NT2/D1 (cell line): ENCODE results near the gene RPL10.

Experiments
- DNase-seq: peaks from one replicate; pipeline ENCODE4 v3.0.0-alpha.2; 2011; ENCODE audit warnings: low read depth, low spot score
- H3K27me3 ChIP-seq: 2 replicates; pipeline ENCODE4 v1.6.0; 2011; ENCODE audit warnings: mild to moderate bottlenecking; ENCODE audit not compliant: insufficient read length, insufficient read depth
- H3K36me3 ChIP-seq: 2 replicates; pipeline ENCODE4 v1.6.1; 2011; ENCODE audit warnings: mild to moderate bottlenecking, low read length, mixed read lengths; ENCODE audit not compliant: insufficient read depth, insufficient read length
- H3K4me1 ChIP-seq: 2 replicates; pipeline ENCODE4 v1.5.1; 2011; ENCODE audit not compliant: insufficient read depth, insufficient read length
- H3K4me3 ChIP-seq: 2 replicates; pipeline ENCODE4 v1.5.1; 2011; ENCODE audit warnings: low read depth; ENCODE audit not compliant: insufficient read length
- H3K9ac ChIP-seq: 2 replicates; pipeline ENCODE4 v1.6.0; 2011; ENCODE audit warnings: low read depth; ENCODE audit not compliant: insufficient read length
- H3K9me3 ChIP-seq: 2 replicates; pipeline ENCODE4 v1.5.1; 2011; ENCODE audit warnings: mild to moderate bottlenecking, low read length; ENCODE audit not compliant: insufficient read depth
- SUZ12 ChIP-seq: IDR thresholded peaks from 2 replicates; pipeline ENCODE4 v1.6.1; 2011; ENCODE audit not compliant: insufficient read length, insufficient read depth; ENCODE audit errors: extremely low read depth
- YY1 ChIP-seq: IDR thresholded peaks from 2 replicates; pipeline ENCODE4 v1.6.1; 2011; ENCODE audit not compliant: insufficient read length, insufficient read depth
- ZNF274 ChIP-seq: IDR thresholded peaks from 2 replicates; pipeline ENCODE4 v1.6.1; 2011; ENCODE audit warnings: mild to moderate bottlenecking, low read depth, low read length

RPL10 gene

DNA sequence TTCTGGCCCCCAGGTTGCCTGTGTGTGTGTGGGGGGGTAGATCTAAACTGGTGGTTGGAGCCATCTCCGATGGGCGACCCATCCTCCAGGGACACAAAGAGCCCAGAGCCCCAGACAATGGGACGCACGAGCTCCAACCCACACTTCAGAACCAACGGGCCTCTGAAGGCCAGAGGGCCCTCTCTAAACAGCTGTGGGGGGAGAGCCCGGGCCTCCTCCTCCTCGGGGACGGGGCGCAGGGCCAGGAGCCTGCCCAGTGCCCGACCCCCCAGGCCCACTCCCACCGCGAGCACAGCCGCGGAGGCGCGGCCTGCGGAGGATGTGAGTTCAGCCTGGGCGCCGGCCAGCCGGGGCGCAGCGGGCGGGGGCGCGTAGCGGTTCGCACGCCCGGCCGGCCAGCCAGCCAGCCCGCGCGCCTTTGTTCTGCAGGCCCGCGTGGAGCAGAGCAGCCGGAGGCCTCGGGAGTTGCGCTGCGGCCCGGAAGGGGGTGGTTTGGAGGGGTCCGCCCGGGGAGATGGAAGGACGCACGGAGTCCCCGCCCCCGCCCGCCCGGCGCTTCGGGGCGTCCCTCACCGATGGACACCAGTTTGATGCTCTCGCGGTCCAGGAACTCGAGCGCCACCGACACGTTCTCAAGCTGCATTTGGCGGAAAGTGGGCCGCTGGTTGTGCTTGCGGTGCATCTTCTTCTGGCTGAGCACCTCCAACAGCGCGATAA lies 27.7 kb upstream of the RPL10 start:
- peak overlapping the region; percentile 81 for H3K4me3 ChIP-seq
- peak overlapping the region; percentile 92 for H3K9ac ChIP-seq
- no peaks in the 10 kb centered on the region for H3K9me3 ChIP-seq
- TF ChIP-seq SUZ12 (no peak), YY1 (no peak), ZNF274 (no peak)
- no peak for DNase-seq
- peaks cover 4% of the 10 kb centered on the region for H3K4me1 ChIP-seq
- H3K27me3 ChIP-seq = no peaks in the 10 kb centered on the region
- H3K36me3 ChIP-seq = peaks cover 43% of the 10 kb centered on the region

DNA sequence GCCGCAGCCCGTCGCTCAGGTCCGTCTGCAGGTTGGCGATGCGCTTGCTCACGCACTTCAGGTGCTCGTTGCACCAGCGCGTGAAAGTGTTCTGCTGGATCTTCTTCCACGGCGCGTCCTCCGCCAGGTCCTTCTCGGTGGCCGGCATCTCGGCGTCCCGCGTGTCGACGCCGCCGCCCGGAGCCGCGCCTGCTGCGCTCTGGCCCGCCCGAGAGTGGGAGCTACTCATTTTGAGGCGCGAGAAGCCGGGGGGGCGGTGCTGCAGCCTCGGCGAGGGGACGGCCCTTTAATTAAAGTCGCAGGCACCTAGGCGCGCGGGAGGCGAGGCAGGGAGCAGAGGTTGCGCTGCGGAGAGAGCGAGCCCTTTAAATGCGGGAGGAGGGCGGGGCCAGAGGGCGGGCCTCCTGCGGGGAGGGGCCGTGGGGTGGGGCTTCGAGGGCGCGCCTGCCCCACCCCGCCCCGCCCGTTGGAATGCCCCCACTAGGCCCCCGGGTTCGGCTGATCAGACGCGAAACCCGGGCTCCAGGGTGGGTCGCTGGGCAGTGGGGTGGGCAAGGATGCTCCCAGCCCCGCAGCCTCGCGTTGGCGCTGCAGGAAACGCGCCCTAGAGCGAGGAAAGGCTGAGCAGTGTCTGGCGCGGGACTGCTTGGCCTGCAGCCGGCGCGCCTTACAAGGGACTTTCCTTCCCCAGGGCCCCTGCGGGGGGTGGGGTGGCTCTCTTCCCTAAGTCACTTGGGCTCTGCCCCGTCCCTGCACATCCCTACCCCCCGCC lies 27.0 kb upstream of the RPL10 start:
- Histone ChIP-seq H3K9me3 (no peaks in the 10 kb centered on the region), H3K27me3 (no peaks in the 10 kb centered on the region), H3K4me1 (peaks cover 4% of the 10 kb centered on the region), H3K36me3 (peaks cover 38% of the 10 kb centered on the region), H3K4me3 (peak overlapping the region; percentile 81), H3K9ac (peak overlapping the region; percentile 92)
- peak; percentile 67 for DNase-seq
- TF ChIP-seq ZNF274 (no peak), SUZ12 (no peak), YY1 (no peak)

DNA sequence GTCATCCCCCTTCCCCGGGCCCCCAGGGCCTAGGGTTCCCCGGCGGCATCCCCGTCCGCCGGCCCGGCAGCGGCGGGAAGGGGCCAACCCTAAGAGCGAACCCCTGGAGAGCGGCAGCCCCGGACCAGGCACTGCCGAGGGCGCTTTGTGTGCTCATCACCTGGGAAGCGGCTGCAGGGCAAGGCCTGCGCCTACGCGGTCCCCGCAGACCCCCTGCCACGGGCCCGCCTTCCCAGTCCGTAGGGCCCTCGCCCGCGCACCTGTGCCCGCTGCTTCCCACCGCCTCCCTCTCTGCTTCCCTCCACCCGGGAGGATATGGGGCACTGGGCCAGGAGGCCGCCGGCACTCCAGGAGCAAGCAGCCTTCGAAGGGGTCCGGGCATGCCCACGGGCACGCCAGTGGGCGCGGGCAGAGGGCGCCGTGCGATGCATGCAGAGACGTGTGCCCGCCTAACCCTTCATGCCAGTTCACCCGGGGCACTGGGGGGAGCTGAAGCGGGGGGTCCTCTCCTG lies 26.3 kb upstream of the RPL10 start:
- H3K27me3 ChIP-seq = no peaks in the 10 kb centered on the region
- no peaks in the 10 kb centered on the region for H3K9me3 ChIP-seq
- H3K36me3 ChIP-seq = peaks cover 31% of the 10 kb centered on the region
- peak overlapping the region; percentile 34 for H3K4me3 ChIP-seq
- TF ChIP-seq ZNF274 = no peak
- TF ChIP-seq YY1 = no peak
- no peak for TF ChIP-seq SUZ12
- H3K4me1 ChIP-seq = peaks cover 4% of the 10 kb centered on the region
- DNase-seq = no peak
- peak overlapping the region; percentile 56 for H3K9ac ChIP-seq

DNA sequence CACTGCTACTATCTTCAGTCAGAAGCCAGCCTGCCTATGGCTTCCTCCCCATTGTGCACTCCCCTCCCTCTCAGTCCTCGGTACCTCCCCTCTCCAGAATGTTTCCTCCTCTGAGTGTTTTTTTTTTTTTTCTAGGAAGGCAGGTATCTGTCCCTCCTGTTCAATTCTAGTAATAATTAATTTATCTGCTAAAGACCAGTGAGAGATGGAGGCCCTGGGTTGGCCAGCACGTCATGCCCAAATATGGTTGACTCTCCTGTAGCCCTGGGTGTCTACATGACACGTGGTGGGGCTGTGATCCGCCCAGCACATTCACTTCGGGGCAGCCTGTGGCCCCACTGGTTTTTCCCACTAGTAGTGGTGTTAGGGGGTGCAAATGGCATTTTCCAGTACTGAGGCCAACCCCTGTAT lies 25.6 kb upstream of the RPL10 start:
- Histone ChIP-seq H3K4me1 (peaks cover 2% of the 10 kb centered on the region), H3K4me3 (no peak overlapping the region), H3K9me3 (no peaks in the 10 kb centered on the region), H3K36me3 (peaks cover 24% of the 10 kb centered on the region), H3K27me3 (no peaks in the 10 kb centered on the region), H3K9ac (no peak overlapping the region)
- no peak for DNase-seq
- no peak for TF ChIP-seq SUZ12

DNA sequence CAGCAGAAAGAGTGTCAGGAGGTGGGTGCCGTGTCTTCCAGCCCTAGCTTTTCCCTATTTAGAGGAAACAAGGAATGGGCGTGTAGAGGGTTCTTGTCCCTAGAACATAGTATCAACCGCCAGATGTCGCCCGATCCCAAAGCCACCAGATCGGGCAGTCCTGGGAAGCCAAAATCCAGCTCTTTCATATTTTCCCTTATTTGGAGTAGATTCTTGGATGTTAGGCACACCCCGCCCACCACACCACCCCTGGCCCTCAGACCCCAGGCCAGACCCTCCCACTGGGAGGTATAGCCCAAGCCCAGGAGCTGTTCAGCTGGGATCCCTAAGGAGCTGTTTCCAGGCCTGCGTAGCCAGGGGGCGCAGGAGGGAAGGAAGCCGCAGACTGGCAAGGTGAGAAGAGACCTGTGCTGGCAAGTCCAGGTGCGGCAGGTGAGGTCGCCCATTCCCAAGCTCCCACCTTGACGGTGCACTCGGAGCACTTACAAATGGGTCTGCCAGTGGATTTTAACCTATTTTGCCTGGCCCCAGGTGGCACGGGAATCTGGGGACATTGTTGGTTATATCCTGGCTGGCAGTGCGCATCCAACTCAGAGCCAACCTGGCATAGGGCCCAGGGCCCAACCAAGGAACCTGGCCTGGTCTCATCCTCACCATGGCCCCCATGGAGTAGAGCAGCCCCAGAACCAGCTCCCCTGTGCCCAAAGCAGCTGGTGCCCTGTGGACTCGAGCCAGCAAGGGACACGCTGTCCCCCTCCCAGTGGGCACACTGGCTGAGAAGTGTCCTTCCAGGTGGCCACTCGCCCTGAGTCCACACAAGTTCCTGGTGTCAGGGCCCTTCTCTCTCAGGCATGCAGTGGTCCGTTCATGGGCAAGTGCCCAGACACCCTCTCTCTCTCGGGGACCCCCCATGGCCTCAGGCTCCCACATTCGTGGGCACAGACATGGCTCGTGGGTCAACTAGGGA lies 24.6 kb upstream of the RPL10 start:
- TF ChIP-seq YY1 (no peak), ZNF274 (no peak), SUZ12 (no peak)
- H3K4me1 ChIP-seq = no peaks in the 10 kb centered on the region
- peak overlapping the region; percentile 42 for H3K9ac ChIP-seq

DNA sequence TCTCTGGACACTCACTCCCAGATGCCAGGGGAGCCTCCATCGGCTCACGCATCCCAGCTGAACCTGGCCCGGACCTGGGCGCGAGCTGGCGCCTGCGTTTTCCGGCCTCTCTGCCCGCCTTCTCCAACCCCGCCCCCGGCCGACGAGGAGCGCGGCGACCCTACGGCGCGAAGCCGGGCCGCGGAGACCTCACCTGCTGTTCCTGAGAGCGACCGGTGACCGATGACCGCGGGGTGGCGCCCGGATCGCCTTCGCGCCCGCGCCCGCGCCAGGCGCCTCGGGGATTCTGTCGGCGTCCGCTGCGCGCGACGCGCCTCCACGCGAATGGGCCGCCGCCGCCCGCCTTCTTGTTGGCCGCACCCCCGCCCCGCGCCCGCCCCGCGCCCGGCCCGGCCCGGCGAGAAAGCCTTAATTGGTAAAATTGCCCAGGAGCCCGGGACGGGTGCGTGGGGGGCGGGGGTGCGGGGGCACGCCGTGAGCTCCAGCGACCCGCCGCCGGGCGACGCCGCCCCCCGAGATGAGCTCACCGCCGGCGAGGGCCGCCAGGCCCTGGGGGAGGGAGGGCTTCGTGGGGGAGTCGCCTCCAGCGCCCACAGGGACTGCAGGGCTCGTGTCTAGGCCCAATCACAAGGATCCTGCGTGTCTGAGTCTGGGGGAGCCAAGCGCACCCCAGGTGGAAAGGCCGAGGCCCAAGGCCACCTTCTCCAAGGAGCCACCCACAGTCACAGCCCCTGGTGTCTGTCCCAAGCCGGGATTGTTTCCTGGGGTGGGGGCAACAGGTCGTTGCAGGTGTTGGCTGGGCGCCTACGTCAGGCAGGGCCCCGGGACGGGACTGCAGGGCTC lies 23.6 kb upstream of the RPL10 start, which contains the start of gene FLNA:
FLNA (minus strand) TSS at position 322 of the 843 bp plus-strand sequence. CDS start 3,389 bp downstream, outside the sequence.
- Histone ChIP-seq H3K9me3 (no peaks in the 10 kb centered on the region), H3K9ac (peak within 1 kb of the TSS; percentile 42), H3K36me3 (peaks cover 9% of the 10 kb centered on the region), H3K4me3 (peak within 1 kb of the TSS; percentile 34), H3K27me3 (no peaks in the 10 kb centered on the region), H3K4me1 (no peaks in the 10 kb centered on the region)
- no peak for TF ChIP-seq ZNF274
- no peak for TF ChIP-seq YY1
- no peak for TF ChIP-seq SUZ12
- no peak for DNase-seq

More for the DNA sequence above, 24.6 kb upstream of the RPL10 start:
- Histone ChIP-seq H3K4me3 (peak overlapping the region; percentile 34), H3K36me3 (peaks cover 13% of the 10 kb centered on the region), H3K27me3 (no peaks in the 10 kb centered on the region), H3K9me3 (no peaks in the 10 kb centered on the region)
- DNase-seq = no peak
